Thoracic aorta endothelial cell (primary cell): ENCODE data around the gene PCK1. TPM values are rescaled to one million over a fixed set of nuclear protein-coding genes. Genes with fewer than 3 reads are reported as not detected.

Experiments
- total RNA-seq: library from RNA; depleted of rRNA; stranded (reverse); fragments of >200 nt; gene quantifications from 2 replicates; pipeline ENCODE4 v1.2.3, GENCODE V29; 2012

Gene PCK1
- total RNA-seq, result not detected in 2 replicates

DNA sequence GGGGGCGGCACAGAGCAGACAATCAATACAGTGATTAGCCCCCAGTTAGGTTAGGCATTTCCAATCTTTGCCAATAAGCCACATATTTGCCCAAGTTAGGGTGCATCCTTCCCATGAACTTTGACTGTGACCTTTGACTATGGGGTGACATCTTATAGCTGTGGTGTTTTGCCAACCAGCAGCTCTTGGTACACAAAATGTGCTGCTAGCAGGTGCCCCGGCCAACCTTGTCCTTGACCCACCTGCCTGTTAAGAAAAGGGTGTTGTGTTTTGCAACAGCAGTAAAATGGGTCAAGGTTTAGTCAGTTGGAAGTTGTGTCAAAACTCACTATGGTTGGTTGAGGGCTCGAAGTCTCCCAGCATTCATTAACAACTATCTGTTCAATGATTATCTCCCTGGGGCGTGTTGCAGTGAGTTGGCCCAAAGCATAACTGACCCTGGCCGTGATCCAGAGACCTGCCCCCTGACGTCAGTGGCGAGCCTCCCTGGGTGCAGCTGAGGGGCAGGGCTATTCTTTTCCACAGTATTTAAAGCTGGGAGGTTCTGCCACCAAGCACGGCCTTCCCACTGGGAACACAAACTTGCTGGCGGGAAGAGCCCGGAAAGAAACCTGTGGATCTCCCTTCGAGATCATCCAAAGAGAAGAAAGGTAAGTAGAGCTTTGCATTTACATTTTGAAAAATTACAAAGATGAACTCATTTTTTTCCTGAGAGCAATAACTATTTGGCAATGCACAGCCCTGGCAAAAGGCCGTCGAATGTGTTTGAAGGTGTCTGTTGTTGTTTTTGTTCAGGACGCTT is at the start of gene PCK1:
Gene PCK1, plus strand, starts transcription at position 557 of the 802 bp plus-strand sequence. CDS start 302 bp downstream, outside the sequence.

DNA sequence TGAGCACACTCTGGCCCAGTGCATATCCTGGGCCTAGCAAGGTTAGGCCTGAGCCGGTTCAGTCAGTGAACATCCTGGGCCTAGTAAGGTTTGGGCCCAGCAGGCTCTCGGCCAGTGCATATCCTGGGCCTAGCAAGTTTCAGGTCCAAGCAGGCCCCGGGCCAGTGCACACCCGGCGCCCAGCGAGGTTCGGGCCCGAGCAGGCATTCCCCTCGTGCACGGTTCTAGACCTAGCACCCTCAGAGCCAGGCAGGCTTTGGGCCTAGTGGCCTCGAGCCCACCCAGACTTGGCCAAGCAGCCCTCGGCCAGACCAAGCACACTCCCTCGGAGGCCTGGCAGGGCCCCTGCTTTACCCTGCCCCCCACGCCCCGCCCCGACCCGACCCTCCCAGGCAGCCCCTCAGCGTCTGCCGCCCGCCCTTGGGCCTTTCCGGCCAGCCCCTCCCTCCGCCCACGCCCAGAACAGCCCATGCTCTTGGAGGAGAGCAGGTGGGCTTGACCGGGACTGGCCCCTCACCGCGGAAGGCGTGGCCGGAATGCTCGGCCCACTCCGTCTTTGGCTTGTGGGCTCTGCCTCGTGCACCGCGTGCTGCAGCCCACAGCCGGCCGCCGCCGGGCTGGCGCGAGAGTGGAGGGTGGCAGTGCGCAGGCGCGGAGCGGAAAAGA is 36.3 kb upstream of the PCK1 start, which contains the start of gene CTCFL:
Gene CTCFL, minus strand, starts transcription at position 630 of the 666 bp plus-strand sequence. CDS start 935 bp downstream, outside the sequence.

Other genes with a start within 250 kb of the PCK1 start
- not detected in 2 replicates for gene SPO11, start 231.3 kb upstream of the PCK1 start, total RNA-seq
- 45.1 and 65.4 TPM in 2 replicates for gene RAE1, start 209.9 kb upstream of the PCK1 start, total RNA-seq
- 22.6 and 25.1 TPM in 2 replicates for gene RBM38, start 169.7 kb upstream of the PCK1 start, total RNA-seq
- not detected in 2 replicates for gene CTCFL, start 36.0 kb upstream of the PCK1 start, total RNA-seq
- not detected in 2 replicates for gene ZBP1, start 59.3 kb downstream of the PCK1 start, total RNA-seq
- 7.3 and 11.3 TPM in 2 replicates for gene PMEPA1, start 148.9 kb downstream of the PCK1 start, total RNA-seq